ENCODE results near the gene POLR3E. TPM values are rescaled to one million over a fixed set of nuclear protein-coding genes. Genes with fewer than 3 reads are reported as not detected.
A peak's percentile ranks its signal among the peaks of the same experiment; 100 is the strongest.
"Not testable (repeated sequence)": the region's sequence is repeated elsewhere in the genome, so short reads cannot be mapped to it uniquely, and the experiment has no call there.

The POLR3E gene
- total RNA-seq, 1 donor from 2014 or later: 43.5 TPM

DNA sequence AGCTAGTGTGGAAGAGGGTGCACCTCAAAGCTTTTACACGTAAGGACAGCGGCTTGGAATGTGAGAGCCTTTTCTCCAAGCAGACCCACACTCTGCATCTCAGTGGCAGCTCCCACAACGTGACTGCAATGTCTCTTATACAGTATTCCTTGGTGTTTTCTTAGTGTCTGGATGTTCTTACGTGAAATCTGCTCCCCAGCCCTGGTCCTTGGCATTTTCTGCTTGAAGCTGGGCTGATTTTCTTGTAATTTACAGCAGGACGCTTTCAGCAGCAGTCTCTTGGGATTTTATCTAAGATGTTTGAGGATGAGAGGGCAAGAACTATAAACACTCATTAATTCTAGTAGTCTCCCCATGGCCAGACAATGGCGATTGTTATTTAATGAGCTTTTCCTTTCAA lies 12.1 kb upstream of the POLR3E start:
- no peak for DNase-seq (ENCODE audit: low spot score)
- peak; percentile 51 for ATAC-seq
- intact Hi-C loops (cut with DNase I): no loop called here

- ATAC-seq (no peak), DNase-seq (ENCODE audit: low spot score) (no peak)
- intact Hi-C loops (cut with DNase I): loop anchor here (10.0 kb wide), 1 partner anchor 286 kb away; the partner anchor contains the start of genes MOSMO and PDZD9
Measured at GRCh38 chr16:22291020-22291419, 6.2 kb upstream of the POLR3E start.

DNA sequence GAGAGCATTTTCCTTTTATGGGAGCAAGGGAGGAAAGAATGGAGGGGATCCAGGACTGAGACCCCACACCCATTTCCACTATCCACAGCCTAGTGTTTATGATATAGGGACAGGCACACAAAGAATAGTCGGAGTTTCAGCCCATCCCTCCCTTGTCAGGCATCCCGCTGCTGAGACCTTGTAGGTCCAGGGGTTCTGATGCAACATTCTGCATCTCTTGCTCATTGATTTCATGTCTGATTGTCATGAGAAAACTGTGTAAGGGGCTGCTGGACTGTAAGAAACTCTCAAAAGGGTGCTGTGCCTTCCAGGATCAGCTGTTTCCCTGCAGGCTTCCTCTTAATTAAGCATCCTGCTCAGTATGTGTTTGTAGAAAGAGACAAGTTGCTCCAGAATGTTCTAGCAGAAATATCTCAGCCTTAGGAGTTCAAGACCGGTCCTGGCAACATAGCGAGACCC lies 5.3 kb upstream of the POLR3E start:
- intact Hi-C loops (cut with DNase I): loop anchor here (10.0 kb wide), 1 partner anchor 287 kb away; the partner anchor contains the start of genes MOSMO and PDZD9
- ATAC-seq: no peak
- DNase-seq (ENCODE audit: low spot score): no peak

DNA sequence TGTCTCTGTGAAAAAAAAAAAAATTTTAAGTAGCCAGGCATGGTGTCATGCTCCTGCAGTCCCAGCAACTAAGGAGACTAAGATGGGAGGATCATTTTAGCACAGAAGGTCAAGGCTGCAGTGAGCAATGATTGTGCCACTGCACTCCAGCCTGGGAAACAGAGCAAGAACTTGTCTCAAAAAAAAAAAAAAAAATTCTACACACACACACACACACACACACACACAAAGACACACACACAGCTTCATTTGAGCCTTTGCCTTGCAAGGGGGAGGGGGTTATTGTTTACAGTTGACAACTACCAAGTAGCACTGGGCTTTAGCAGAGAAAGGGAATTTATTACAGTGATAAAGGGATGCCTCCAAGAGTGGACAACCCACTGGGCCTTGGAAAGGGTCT lies 4.9 kb upstream of the POLR3E start:
- no peak for DNase-seq (ENCODE audit: low spot score)
- ATAC-seq: no peak
- intact Hi-C loops (cut with DNase I): loop anchor here (10.0 kb wide), 1 partner anchor 288 kb away; the partner anchor contains the start of genes MOSMO and PDZD9

DNA sequence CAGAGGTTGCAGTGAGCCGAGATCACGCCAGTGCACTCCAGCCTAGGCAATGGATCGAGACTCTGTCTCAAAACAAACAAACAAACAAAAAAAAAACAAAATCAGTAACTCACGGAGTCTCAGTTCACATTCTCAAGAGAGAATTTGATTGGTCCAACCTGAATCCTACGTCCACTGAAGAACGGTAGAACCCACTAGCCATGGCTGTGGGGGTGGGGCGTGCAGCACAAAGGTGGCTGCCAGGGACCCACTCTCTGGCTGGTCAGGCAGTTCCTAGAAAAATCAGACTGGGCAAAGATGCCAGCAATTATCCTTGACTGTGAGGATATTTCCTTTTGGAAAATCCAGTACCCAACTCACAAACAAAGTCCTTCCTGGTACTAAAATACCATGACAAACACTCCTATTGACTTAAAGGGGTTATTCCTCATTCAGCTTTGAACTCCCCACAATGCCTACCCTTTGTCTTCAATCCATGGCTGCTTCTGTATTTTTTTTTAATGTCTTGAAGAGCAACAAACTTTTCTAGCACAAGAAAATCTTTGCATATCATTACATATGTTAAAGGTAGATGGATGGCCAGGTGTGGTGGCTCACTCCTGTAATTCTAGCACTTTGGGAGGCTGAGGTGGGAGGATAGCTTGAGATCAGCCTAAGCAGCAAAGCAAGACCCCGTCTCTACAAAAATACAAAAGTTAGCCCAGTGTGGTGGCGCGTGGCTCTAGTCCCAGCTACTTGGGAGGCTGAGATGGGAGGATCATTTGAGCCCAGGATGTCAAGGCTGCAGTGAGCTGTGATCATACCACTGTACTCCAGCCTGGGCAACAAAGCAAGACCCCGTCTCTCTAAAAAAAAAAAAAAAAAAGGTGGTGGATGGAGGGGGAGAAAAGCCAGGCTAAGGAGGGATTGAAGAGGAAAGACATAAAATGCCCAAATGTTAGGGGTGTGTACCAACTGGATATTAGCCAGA lies 3.8 kb upstream of the POLR3E start:
- ATAC-seq (no peak), DNase-seq (ENCODE audit: low spot score) (no peak)
- intact Hi-C loops (cut with DNase I): loop anchor here (10.0 kb wide), 1 partner anchor 289 kb away; the partner anchor contains the start of genes MOSMO and PDZD9

- DNase-seq (ENCODE audit: low spot score) (no peak), ATAC-seq (no peak)
- intact Hi-C loops (cut with DNase I): loop anchor here (5.0 to 10.0 kb wide), 2 partner anchors 89 to 292 kb away; partner anchors contain the start of genes EEF2K, MOSMO and PDZD9
Measured at GRCh38 chr16:22296225-22297113, 740 bp upstream of the POLR3E start.

- ATAC-seq (peak; percentile 62), DNase-seq (ENCODE audit: low spot score) (peak; percentile 73)
- intact Hi-C loops (cut with DNase I): loop anchor here (5.0 to 10.0 kb wide), 2 partner anchors 91 to 293 kb away; partner anchors contain the start of genes EEF2K, MOSMO and PDZD9
Measured at GRCh38 chr16:22297871-22298733, 893 bp downstream of the POLR3E start.

DNA sequence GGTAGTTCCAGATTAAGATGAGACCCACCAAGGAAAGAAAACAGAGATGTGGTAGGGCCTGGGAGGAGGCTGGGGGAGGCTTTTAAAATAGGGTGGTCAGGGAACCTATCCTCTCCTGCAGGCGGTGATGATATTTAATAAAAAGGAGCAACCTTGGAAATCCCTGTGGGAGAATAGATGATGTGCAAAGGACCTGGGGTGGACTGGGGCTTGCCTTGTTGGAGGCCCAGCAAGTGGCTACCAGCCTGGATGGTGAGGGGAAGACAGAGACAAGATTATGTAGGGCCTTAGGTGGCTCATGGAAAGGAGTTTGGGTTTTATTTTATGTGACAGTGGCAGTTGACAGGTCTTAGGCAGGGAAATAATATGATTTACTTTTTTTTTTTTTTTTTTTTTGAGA lies 1.8 kb downstream of the POLR3E start:
- intact Hi-C loops (cut with DNase I): loop anchor here (5.0 to 10.0 kb wide), 2 partner anchors 92 to 294 kb away; partner anchors contain the start of genes EEF2K, MOSMO and PDZD9
- ATAC-seq (no peak), DNase-seq (ENCODE audit: low spot score) (no peak)

DNA sequence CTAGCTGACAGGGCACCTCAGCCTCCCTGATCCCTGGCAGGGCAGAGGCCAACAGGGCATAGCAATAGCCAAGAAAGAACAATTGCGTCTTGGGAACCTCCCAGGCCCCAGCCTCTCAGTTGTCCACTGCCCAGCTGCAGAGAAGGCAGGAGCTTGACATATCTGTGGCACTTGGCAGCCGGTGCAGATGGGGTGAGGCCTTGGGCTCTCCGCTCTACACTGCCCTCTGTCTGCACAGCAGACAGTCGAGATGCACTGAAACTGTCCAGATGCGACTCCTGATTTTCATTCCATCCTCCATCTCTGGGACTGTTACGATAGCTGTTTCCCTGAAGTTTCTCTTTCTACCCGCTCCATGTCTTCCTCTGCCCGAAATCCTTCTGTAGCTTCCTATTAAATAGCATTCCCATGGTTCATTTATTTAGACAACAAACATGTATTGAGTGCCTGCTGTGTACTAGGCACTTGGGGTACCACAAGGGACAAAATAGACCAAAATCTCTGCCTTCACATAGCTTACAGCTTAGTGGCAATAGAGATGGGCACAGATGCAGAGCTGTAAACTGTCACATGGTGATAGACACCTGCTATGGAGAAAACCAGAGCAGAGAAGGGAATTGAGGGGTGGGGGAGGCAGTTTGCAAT lies 3.3 kb downstream of the POLR3E start:
- DNase-seq (ENCODE audit: low spot score) (peak; percentile 71), ATAC-seq (no peak)
- intact Hi-C loops (cut with DNase I): no loop called here

DNA sequence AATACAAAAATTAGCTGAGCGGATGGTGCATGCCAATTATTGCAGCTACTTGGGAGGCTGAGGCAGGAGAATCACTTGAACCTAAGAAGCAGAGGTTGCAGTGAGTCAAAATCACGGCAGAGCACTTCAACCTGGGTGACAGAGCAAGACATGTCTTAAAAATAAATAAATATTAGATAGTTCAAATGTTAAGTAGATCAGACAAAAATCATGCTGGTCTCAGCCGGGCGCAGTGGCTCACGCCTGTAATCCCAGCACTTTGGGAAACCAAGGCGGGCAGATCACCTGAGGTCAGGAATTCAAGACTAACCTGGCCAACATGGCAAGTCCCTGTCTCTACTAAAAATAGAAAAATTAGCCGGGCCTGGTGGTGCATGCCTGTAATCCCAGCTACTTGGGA lies 4.2 kb downstream of the POLR3E start:
- intact Hi-C loops (cut with DNase I); ATAC-seq; DNase-seq (ENCODE audit: low spot score): not testable (repeated sequence)

- ATAC-seq (no peak), DNase-seq (ENCODE audit: low spot score) (no peak)
- intact Hi-C loops (cut with DNase I): no loop called here
Measured at GRCh38 chr16:22302776-22303363, 5.7 kb downstream of the POLR3E start.

- no peak for ATAC-seq
- intact Hi-C loops (cut with DNase I): no loop called here
- no peak for DNase-seq (ENCODE audit: low spot score)
Measured at GRCh38 chr16:22304411-22304810, 7.2 kb downstream of the POLR3E start.

- ATAC-seq (no peak), DNase-seq (ENCODE audit: low spot score) (no peak)
- intact Hi-C loops (cut with DNase I): no loop called here
Measured at GRCh38 chr16:22306788-22307187, 9.6 kb downstream of the POLR3E start.

DNA sequence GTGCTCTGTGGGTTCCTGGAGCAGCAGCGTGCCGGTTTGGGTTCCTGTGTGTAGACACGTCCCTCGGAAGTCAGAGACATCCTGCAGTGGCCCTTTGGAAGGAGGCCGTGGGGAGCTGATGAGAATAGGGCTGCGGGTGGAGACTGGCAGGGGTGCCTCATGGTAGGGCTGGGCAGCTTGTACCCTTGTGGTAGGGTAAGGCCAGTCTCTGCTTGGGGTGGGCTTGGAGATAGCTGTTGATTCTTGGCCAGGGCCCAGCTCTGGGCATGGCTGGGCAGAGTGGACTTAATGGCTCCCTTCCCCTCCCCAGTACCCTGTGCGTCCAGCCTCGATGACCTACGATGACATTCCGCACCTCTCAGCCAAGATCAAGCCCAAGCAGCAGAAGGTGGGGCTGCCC lies 10.6 kb downstream of the POLR3E start:
- ATAC-seq: peak; percentile 34
- no peak for DNase-seq (ENCODE audit: low spot score)
- intact Hi-C loops (cut with DNase I): no loop called here

- DNase-seq (ENCODE audit: low spot score) (no peak), ATAC-seq (no peak)
- intact Hi-C loops (cut with DNase I): no loop called here
Measured at GRCh38 chr16:22308824-22309520, 11.8 kb downstream of the POLR3E start.

DNA sequence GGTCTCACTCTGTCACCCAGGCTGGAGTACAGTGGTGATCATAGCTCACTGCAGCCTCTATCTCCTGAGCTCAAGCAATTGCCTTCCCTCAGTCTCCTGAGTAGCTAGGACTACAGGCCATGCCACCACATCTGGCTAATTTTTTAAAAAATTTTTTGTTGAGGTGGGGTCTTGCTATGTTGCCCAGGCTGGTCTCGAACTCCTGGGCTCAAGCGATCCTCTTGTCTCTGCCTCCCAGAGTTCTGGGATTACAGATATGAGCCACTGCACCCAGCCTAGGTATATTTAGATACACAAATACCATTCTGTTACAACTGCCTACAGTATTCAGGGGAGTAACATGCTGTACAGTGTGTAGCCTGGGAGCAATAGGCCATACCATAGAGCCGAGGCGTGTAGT lies 14.3 kb downstream of the POLR3E start:
- DNase-seq (ENCODE audit: low spot score) (no peak), ATAC-seq (no peak)
- intact Hi-C loops (cut with DNase I): no loop called here

Measured in sciatic nerve (tissue), 2 donors.